ENCODE results near the gene SPDYE3.
"Not testable (repeated sequence)": the region's sequence is repeated elsewhere in the genome, so short reads cannot be mapped to it uniquely, and the experiment has no call there.

The SPDYE3 gene

DNA sequence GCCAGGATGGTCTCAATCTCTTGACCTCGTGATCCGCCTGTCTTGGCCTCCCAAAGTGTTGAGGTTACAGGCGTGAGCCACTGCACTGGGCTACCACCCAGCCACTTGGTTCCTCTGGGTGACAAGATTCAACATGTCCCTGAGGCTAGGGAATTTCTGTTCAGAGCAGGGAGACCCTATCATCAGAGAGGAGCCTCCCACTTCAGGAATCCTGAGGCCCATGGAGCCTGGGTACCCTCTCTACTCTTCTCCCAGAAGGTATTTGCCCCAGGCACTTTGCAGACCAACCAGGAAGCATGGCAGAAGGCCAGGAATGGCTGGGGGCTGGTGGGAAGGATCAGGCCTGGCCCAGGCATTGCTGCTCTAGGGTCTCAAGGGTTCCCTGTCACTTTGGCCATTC lies 19.2 kb upstream of the SPDYE3 start:
- DNase-seq = not testable (repeated sequence)

DNA sequence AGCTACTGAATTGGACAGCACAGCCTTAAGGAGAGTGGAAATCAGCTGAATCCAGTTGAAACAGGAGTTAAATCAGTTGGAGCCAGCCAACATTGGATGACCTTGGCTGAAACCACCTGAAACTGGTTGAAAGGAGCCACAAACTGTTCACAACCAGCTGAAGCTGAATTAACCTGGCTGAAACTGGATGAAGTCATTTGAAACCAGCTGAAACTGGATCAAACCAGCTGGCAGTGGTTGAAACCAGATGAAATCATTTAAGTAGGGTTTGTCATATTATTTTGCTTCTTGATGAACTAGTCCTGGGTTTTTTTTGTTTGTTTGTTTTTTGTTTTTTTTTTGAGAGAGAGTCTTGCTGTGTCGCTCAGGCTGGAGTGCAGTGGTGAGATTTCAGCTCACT lies 15.3 kb upstream of the SPDYE3 start:
- DNase-seq = not testable (repeated sequence)

DNA sequence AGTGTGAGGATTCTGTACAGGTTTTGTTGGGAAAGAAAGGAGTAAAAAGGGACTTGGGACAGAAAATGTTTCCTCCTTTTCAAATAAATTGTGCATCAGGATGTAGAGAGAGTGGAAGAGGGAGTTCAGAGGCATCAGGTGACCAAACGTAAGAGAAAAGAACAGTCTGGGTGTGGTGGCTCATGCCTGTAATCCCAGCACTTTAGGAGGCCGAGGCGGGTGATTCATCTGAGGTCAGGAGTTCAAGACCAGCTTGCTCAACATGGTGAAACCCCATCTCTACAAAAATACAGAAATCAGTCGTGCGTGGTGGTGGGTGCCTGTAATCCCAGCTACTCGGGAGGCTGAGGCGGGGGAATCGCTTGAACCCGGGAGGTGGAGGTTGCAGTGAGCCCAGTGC lies 12.2 kb upstream of the SPDYE3 start:
- DNase-seq = not testable (repeated sequence)

DNA sequence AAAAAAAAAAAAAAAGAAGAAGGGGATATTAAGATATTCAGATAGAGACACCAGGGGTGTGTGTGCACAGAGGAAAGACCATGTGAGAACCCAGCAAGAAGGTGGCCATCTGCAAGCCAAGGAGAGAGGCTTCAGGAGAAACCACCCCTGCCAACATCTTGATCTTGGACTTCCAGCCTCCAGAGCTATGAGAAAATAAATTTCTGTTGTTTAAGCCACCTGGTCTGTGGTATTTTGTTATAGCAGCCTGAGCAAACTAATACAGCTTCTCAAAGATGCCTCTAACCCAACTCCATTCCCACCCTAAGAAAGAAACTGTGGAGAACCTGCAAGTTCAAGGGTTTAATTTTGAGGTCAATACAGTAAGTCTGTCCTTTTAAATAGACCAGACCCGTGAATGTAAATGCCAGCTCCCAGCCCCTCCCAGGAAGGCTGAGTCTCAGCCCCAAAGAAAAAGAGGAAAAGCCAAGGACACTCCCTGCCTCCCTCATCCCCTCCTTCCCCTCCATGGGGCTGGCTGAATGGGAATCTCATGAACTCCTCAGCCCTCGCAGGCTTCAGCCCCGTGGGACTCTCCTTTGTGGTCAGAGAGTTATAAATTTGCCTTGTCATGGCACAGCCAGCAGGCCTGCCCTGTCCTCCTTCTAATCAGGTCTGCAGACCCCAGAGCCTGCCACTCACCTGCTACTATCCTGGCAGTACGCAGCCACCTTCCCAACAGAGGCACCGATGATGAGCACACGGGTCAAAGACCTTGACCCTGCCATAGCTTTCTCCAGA lies 9.5 kb upstream of the SPDYE3 start:
- DNase-seq = not testable (repeated sequence)

DNA sequence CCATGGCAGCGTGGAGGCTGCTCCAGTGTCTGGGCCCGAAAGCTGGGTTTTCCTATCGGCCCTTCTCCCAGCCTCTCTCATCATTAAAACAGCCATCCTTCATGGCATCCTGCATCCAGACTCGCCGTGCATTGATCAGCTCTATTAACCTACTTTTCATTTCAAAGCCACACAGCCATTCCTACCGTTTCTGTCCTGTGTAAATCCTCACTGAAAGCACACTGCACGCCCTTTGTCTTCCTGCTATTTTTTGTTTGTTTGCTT lies 8.9 kb upstream of the SPDYE3 start:
- DNase-seq = not testable (repeated sequence)

DNA sequence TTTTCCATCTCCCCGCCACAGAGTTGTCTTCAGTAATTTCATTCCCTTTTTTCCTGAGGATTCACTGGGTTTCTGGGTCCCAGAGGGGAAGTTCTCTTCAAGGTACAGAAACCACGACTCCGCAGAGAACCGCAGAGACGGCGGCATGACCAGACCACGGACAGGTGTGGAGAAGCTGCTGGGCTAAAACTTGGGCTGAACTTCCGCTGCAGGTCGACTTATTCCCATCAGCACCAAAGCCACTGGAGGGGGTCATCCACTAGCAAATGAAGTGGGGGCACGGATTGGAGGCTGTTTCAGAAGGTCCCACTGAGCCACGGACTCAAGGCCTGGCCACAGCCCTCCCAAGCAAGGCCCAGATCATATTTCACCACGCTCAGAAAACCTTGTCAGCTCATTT lies 3.0 kb upstream of the SPDYE3 start:
- not testable (repeated sequence) for DNase-seq

DNA sequence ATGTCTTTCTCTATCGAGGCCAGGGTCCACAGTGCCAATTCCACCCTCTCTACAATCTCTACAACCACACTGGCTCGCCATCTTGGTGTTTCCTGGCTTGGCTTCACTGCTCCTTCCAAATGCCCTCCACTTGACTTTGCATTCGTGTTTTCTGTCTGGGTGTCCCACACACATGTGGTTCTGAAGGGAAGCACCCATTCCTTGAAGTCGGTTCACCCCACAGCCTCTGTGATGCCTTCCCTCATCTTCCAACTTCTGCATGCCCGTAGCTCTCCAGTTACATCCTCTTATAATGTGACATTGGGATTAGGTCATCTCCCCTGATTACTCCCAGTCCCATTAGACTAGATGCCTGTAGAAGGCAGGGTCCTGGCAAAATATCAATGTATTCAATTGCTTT lies 10.8 kb downstream of the SPDYE3 start:
- not testable (repeated sequence) for DNase-seq

DNA sequence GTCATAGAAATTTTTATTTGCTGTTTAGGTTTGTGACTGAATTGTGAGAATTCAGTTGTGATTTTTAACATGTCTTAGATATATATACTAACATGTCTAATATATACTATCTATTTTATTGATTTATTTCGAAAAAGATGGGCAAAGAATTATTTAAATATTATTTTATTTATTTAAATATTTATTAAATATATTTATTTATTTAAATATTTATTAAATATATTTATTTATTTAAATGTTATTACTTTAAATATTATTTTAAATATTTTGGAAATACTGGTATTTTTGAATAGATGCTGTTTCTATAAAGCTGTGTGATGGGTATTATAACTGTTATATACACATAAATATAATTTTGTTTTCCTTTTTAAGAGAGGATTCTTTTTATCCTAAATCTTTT lies 14.1 kb downstream of the SPDYE3 start:
- not testable (repeated sequence) for DNase-seq

DNA sequence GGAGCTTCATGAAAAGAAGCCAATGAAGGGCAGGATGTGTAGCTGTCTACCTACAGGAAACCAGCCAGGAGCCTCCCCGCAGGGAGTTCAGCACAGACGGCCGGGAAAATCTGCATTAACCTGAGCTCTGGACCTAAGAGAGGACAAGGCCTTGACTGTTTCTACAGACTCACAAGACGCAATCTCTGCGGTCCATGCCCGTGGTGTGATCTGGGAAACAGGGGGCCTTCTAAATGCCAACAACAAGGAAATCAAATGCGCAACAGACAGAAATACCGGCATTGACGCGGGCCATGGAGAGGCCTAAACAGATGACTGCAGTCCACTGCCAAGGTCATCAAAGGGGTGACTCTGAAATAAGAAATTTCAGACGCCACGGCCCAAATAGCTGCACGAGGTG lies 16.7 kb downstream of the SPDYE3 start:
- not testable (repeated sequence) for DNase-seq

DNA sequence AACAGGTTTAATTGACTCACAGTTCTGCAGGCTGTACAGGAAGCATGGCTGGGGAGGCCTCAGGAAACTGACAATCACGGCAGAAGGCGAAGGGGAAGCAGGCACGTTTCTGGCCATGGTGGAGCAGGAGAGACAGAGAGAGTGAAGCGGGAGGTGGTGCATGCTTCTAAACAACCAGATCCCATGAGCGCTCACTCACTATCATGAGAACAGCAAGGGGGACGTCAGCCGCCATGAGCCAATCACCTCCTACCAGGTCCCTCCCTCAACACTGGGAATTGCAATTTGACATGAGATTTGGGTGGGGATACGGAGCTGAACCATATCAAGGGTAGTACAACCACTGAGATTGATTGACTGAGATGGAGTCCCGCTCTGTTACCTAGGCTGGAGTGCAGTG lies 18.2 kb downstream of the SPDYE3 start:
- DNase-seq = not testable (repeated sequence)

DNA sequence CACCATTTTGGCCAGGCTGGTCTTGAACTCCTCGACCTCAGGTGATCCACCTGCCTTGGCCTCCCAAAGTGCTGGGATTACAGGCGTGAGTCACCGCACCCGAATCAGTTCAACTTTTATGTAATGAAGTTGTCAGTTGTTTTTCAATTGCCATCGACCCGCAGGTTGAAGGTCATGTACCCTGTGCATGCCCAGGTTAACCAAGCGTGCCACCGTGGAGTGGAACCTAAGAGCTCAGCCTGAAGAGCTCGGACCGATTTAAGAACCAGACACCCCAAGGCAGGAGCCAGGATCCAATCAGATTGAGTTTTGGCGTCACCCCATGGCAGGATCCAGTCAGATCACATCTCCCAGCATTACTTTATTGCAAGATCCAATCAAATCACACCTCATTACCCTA lies 19.4 kb downstream of the SPDYE3 start:
- not testable (repeated sequence) for DNase-seq

DNA sequence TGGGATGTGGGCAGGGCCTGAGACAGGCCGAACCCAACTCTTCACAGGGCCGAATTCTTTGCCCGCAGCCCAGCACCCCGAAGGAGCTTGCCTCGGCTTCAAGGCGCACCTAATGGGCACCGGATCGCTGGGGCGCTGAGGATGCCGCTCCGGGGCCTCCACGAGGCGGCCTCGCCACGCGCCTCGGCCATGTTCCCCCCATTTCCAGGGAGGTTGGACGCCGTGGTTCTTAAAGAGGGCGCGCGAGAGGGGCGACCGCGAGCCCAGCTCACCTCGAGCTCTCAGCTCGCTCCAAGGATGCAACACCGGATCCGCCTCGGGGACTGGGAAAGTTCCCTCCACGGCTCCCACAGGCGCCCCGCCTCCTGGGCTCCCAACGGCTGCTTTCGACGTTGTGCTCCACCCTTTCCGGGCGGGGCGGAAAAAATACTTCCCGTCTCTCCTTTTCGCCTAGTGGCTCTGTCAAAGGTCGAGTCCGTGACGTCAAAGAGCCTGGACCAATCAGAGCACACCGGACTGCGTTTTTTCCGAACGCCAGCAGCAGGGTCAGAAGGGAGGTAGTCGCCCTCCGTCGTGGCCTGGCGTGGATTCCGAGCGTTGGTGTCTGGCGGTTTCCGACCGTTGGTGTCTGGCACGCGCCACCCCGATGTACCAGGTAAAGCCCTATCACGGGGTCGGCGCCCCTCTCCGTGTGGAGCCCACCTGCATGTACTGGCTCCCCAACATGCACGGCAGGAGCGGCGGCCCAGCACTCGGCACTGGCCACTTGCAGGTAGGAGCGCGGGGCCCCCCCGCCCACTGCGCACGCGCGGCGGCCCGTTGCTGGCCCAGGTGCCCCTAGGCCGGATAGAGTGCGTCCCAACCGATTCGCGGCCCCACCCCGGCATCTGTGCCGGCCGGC lies 28.3 kb downstream of the SPDYE3 start:
- DNase-seq = peak; percentile 85

DNA sequence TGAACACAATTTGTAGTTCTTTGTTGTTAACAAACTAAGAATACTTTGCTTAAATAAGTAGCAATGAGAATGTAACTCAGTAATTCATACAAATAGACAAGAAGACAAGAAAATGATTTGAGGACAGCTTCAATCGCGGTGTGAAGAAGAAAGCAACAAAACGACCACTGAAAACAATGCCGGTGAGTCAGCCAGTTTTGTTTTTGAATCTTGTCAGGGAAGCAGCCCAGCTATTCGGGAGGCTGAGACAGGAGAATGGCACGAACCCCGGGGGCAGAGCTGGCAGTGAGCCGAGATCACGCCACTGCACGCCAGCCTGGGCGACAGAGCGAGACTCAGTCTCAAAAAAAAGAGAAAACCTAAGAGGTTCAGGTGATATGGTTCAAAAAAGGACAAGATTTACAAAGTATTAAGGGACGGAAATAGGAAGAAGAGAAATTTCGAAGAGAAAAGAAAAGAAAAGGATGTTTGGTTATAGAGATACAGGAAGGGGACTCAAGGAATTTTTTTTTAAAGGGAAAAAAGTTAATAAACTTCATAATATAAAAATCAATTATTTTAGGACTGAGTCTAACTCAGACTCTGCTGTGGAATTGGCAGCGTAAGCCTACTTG lies 30.7 kb downstream of the SPDYE3 start:
- DNase-seq = not testable (repeated sequence)

DNA sequence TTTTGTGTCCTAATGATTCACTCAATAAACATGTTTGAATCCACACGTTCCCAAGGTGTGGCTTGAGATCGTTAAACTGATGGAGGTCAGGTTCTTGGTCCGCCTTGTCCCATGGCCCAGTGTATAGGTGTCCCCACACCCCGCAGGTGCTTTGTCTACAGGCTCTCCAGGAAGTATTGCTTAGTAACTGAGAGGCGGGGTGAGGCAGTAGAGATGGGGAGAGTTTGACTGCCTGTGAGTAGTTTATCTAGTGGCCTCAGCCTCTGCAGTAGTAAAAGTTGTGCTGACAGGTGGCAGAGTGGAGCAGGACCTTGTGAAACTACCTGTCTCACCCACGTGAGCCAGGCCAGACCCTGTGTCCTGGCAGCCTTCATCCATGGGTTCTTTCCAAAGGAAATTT lies 33.8 kb downstream of the SPDYE3 start:
- DNase-seq = not testable (repeated sequence)

DNA sequence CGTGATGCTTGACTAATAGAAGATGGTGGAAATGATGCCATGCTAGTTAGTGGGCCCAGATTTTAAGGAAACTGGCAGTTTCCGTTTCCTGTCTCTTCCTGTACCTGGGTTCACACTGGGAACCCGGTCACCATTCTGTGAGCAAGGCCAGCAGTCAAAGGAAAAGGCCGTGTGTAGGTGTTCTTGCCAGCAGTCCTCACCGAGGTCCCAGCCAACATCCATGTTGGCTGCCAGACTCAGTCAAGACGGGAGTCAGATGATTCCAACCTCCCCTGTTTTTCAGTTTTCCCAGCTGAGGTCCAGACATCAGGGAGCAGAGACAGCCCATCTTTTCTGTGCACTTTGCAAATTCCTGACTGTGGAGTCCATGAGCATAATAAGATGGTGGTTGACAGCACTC lies 35.3 kb downstream of the SPDYE3 start:
- DNase-seq = no peak

DNA sequence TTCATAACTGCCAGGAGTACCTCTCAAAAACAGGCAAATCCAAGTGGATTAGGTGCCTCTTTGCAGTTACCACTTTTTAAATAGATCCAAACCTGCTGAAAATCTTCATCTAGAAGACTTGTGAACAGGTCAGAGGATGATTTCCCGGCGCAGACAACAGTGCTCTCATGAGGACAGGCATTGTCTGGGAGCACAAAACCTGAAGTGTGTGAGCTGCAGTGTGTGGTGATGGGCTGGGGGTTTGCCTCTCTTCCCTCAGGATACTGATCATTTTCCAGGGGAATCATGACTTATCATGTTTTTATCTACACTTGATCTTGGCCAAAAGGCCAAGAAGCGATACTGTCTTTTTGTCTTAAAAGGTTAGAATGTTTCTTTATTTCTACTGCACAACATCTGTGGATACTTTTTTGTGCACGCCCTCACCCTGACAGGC lies 36.6 kb downstream of the SPDYE3 start:
- not testable (repeated sequence) for DNase-seq

DNA sequence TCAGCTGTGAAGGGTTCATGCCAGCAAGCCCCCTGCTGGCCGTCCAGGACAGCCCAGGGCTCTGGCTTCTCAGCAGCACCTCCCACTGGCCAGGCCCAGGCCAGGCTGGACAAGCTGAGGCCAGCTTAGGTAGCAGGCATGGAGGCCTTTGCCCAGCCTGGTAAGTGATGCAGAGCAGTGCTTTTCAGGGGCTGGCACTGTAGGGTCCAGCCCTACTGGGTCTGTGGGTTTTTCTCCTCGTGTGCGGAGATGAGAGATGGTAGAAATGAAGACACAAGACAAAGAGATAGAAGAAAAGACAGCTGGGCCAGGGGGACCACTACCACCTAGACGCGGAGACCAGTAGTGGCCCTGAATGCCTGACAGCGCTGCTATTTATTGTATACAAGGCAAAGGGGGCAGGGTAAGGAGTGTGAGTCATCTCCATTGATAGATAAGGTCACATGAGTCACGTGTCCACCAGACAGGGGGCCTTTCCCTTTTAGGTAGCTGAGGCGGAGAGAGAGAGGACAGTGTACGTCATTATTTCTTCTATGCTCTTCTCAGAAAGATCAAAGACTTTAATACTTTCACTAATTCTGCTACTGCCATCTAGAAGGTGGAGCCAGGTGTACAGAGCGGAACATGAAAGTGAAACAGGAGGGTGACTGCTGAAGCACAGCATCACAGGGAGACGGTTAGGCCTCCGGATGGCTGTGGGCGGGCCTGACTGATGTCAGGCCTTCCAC lies 37.2 kb downstream of the SPDYE3 start:
- DNase-seq = peak; percentile 72

DNA sequence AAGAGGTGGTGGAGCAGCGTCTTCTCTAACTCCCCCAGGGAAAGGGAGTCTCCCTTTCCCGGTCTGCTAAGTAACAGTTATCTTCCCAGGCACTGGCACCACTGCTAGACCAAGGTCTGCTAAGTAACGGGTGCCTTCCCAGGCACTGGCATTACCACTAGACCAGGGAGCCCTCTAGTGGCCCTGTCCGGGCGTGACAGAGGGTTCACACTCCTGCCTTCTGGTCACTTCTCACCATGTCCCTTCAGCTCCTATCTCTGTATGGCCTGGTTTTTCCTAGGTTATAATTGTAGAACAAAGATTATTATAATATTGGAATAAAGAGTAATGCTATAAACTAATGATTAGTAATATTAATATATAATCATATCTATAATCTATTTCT lies 37.8 kb downstream of the SPDYE3 start:
- DNase-seq = peak; percentile 74

DNA sequence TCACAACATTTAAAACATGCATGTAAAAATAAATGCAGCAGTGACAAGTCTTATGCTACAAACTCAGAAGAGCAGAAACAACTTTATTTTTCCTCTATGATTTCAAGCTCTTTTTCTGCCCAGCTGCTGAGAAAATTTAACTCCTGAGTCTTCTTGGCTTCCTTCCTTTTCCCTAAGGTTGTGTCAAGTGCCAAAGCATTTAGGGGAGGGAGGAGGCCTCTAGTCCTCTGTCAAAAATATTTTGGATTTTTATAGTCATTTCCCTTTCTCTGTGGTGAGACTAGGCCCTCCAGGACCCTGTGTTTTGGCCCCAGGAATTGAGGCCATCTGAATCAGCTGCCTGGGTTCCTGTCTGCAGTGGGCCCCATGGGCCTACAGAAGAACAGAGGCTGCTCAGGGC lies 39.4 kb downstream of the SPDYE3 start:
- no peak for DNase-seq

DNA sequence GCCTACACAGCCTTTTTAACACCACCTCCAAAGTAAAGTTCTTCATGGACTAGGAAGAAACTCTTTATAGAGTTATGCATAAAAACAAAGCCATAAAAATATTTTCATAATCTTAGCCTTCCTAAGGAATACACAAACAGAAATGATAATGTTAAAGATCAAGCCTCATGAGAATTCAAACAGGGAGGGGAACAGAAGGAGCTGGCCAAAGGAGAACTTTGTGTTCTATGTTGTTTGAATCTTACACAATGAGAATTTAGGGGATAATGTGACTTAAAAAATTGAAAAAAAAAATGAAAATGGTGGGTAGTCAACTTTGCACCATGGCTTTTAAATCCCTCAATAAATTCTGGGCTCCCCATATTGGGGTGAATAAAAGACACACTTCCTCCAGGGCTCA lies 41.3 kb downstream of the SPDYE3 start:
- no peak for DNase-seq

DNA sequence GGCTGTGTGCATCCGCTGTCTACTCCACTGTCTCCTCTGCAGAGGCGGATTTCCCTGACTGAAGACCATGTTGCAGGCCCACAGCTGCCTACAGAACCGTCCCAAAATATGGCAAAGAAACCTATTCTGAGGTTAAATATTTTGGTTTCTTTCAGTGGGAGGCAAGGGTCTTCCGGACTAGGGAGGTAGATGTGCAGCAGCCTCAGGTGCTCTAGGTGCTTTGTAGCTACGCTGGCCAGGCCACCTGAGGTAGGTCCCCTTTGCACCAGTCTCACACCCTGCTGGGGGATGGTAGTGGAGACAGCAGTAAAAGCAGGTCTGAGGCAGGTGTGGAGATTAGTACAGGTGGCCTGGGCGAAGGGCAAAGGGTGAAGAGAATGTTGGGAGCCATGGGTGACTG lies 42.3 kb downstream of the SPDYE3 start:
- no peak for DNase-seq

DNA sequence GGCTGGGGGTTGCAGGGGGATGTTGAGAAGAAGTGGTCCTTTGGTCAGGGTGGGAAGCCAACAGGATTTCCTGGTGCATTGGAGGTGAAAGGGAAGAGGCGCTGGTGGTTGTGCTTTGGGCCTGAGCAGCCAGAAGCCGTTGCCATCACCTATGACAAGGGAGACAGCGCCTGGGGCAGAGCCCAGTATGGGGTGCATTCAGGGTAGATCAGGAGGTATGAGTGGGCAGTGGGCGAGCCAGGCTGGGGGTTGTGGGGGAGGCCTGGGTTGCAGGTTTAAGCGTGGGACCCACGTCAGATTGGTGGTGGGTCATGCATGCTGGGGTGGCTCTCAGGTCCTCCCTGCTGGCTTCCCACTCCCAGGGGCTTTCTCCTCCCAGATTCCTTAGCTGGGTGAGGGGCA lies 44.2 kb downstream of the SPDYE3 start:
- DNase-seq = no peak

DNA sequence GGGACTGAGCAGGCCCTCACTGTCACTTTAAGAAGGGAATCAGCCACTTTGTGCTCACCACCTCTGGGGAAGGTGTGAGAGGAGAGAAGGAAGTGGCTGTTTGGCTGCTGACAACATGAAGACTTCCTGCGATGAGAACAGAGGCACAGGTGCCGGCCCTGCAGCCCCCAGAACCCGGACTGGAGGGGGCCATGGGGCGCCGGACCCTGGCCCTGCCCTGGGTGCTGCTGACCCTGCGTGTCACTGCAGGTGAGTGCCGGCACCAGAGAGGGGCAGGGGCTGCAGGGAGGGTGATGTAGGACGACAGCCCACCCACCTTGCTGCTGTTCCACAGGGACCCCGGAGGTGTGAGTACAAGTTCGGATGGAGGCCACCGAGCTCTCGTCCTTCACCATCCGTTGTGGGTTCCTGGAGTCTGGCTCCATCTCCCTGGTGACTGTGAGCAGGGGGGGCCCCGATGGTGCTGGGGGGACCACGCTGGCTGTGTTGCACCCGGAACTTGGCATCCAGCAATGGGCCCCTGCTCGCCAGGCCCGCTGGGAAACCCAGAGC lies 44.8 kb downstream of the SPDYE3 start:
- DNase-seq = not testable (repeated sequence)
